Neutrophil (primary cell): ENCODE data around the gene MYRF.

Experiments used
- H3K27ac ChIP-seq: fragments of 200-600 bp; sonication (generic); 2 replicates; pipeline ENCODE4 v1.5.1; 2016; ENCODE audit warnings: mild to moderate bottlenecking, moderate library complexity
- H3K27me3 ChIP-seq: fragments of 200-600 bp; sonication (generic); 2 replicates; pipeline ENCODE4 v1.6.0; 2016; ENCODE audit warnings: mild to moderate bottlenecking
- H3K36me3 ChIP-seq: fragments of 200-600 bp; sonication (generic); 2 replicates; pipeline ENCODE4 v1.5.1; 2017
- H3K4me1 ChIP-seq, 2 experiments: fragments of 200-600 bp in 1 of 2; sonication (generic) in 1 of 2; 1 replicate in 1 of 2; 2 replicates in 1 of 2; pipeline versions ENCODE4 v1.5.1 to v1.6.1; 2013 to 2016; ENCODE audit warnings: low read depth in 1 of 2, low read length in 1 of 2, mild to moderate bottlenecking in 1 of 2, moderate library complexity in 1 of 2; ENCODE audit not compliant: control insufficient read depth in 1 of 2, insufficient read depth in 1 of 2
- H3K4me3 ChIP-seq, 2 experiments: fragments of 200-600 bp in 1 of 2; sonication (generic) in 1 of 2; 1 replicate in 1 of 2; 2 replicates in 1 of 2; pipeline ENCODE4 v1.5.1; 2013 to 2016; ENCODE audit warnings: low read depth in 1 of 2, low read length in 1 of 2, mild to moderate bottlenecking in 1 of 2, moderate library complexity in 1 of 2
- H3K9me3 ChIP-seq: fragments of 200-600 bp; sonication (generic); 2 replicates; pipeline ENCODE4 v1.5.1; 2016
- TF ChIP-seq, protein P1 (sequence below): fragments of 200-600 bp; sonication (generic); IDR thresholded peaks from 2 replicates; pipeline ENCODE4 v1.5.1; 2016; ENCODE audit warnings: antibody characterized with exemption

Gene MYRF

DNA sequence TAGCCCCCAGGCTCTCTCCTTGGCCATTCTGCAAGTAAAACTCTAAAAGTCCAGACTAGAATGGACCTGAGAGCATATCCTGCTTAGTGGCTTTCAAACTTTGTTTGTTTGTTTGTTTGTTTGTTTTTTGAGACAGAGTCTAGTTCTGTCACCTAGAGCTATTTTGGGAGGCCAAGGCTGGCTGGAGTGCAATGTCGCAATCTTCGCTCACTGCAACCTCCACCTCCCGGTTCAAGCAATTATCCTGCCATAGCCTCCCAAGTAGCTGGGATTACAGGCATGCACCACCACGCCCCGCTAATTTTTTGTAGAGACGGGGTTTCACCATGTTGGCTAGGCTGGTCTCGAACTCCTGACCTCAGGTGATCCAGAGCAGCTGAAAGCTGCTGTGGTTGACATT lies 43.3 kb upstream of the MYRF start:
- H3K27me3 ChIP-seq, result no peaks in the 10 kb centered on the region
- H3K4me1 ChIP-seq, result peaks cover 4 to 7% of the 10 kb centered on the region in 2 experiments
- H3K4me3 ChIP-seq, result no peak overlapping the region
- H3K9me3 ChIP-seq, result no peaks in the 10 kb centered on the region
- TF ChIP-seq, protein P1, sequence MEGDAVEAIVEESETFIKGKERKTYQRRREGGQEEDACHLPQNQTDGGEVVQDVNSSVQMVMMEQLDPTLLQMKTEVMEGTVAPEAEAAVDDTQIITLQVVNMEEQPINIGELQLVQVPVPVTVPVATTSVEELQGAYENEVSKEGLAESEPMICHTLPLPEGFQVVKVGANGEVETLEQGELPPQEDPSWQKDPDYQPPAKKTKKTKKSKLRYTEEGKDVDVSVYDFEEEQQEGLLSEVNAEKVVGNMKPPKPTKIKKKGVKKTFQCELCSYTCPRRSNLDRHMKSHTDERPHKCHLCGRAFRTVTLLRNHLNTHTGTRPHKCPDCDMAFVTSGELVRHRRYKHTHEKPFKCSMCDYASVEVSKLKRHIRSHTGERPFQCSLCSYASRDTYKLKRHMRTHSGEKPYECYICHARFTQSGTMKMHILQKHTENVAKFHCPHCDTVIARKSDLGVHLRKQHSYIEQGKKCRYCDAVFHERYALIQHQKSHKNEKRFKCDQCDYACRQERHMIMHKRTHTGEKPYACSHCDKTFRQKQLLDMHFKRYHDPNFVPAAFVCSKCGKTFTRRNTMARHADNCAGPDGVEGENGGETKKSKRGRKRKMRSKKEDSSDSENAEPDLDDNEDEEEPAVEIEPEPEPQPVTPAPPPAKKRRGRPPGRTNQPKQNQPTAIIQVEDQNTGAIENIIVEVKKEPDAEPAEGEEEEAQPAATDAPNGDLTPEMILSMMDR, result no peak
- no peaks in the 10 kb centered on the region for H3K36me3 ChIP-seq
- H3K27ac ChIP-seq, result no peak overlapping the region

DNA sequence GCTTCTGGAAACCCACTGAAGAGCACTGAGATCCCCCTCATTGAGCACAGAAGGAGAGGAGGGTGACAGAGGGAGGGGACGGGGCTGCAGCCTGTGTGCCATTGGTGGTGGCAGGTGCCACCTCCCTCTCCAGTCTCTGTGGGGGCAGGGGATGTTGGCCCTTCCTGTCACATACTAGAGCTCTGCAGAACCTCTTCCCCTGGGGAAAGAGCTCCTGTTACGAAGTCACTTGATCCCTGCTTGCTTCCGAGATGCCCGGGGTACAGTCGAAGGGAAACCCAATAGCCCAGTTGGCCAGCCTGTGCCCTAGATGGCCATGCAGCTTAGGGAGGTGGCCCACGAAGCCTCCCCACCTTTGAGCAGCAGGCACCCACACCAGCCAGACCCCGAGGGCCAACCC lies 42.9 kb upstream of the MYRF start:
- TF ChIP-seq, protein P1, result no peak
- Histone ChIP-seq H3K4me3 (no peak overlapping the region), H3K36me3 (no peaks in the 10 kb centered on the region), H3K27ac (no peak overlapping the region), H3K27me3 (no peaks in the 10 kb centered on the region), H3K4me1 (peaks cover 4 to 8% of the 10 kb centered on the region in 2 experiments), H3K9me3 (no peaks in the 10 kb centered on the region)

DNA sequence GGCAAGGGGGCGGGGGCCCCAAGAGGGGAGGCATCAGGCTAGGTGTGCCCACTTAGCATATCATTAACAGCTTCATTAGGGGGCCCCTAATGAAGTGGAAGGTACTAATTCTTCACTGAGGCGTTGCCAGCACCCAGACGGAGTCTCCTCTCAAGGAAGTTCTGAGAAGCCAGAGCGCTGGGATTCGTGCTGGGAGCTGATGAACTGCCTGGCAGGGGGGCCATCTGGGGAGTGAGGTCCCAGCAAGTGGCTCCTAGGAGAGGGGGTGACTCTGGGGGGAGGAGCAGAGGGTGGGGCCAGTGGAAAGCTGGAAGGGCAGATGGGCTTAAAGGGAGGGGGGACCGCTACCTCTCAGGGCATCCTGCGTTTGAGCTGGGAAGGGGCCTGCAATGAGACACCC lies 42.4 kb upstream of the MYRF start:
- Histone ChIP-seq H3K9me3 (no peaks in the 10 kb centered on the region), H3K4me1 (peaks cover 4 to 8% of the 10 kb centered on the region in 2 experiments), H3K36me3 (no peaks in the 10 kb centered on the region), H3K27ac (no peak overlapping the region), H3K27me3 (no peaks in the 10 kb centered on the region), H3K4me3 (no peak overlapping the region)
- TF ChIP-seq, protein P1, result no peak

DNA sequence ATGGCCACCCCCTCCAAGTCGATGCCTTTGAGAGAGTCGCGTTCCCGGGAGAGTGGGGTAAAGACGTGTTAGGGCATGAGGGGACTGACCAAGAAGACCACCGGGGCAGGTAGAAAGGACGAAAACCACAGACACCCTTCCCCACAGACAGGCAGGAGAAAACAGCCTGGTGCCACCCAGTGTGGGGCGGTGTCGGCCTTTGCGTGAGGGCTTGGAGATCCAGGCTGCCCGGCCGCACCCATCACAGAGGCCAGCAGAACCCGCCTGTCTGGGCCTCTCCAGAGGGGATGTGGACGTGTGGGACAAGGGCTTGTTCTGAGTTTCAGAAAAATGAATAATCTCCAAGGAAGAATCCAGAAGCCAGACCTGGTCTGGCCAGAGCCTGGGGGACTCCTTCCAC lies 41.4 kb upstream of the MYRF start:
- TF ChIP-seq, protein P1, result no peak
- H3K4me3 ChIP-seq, result no peak overlapping the region
- no peak overlapping the region for H3K27ac ChIP-seq
- peaks cover 4 to 8% of the 10 kb centered on the region in 2 experiments for H3K4me1 ChIP-seq
- no peaks in the 10 kb centered on the region for H3K36me3 ChIP-seq
- H3K9me3 ChIP-seq, result no peaks in the 10 kb centered on the region
- H3K27me3 ChIP-seq, result no peaks in the 10 kb centered on the region

DNA sequence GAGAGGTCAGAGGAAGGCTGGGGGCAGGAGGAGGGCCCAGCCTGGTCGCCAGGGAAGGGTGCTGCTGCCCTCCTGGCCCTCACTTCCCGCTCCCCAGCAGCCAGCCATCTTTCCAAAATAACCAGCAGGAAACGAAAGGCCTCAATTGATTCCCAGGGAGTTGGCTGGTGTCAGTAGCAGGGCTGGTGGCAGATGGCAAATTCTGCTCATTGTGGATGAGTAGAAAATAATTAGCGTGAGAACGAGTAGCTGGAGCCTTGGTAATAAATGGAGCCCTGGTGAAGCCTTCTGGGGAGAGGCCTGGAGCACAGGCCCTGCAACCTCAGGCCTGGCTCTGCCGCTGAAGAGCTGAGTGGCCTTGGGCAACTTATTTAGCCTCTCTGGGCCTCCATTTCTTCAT lies 40.9 kb upstream of the MYRF start:
- peaks cover 4 to 8% of the 10 kb centered on the region in 2 experiments for H3K4me1 ChIP-seq
- H3K9me3 ChIP-seq, result no peaks in the 10 kb centered on the region
- no peak overlapping the region for H3K4me3 ChIP-seq
- no peaks in the 10 kb centered on the region for H3K36me3 ChIP-seq
- no peak overlapping the region for H3K27ac ChIP-seq
- TF ChIP-seq, protein P1, result no peak
- no peaks in the 10 kb centered on the region for H3K27me3 ChIP-seq

DNA sequence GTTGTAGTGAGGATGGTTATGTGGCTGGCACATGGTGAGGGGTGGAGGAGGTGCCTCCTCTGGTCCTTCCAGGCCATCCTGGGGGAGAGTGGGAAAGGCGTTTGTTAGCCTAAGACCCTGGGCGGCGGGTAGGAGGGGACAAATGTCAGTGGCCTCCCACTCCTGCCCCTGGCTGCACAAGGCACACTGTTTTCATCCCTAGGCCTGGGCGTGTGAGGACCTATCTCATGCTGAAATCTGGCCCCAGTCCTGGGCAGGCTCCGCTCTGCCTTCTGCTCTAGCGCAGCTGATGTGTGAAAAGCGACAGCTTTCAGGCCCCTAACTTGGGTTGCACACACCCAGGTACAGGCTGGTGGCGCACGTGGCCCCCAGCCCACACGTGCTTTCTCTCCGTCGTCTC lies 40.1 kb upstream of the MYRF start:
- Histone ChIP-seq H3K9me3 (no peaks in the 10 kb centered on the region), H3K27ac (no peak overlapping the region), H3K4me1 (peaks cover 4 to 8% of the 10 kb centered on the region in 2 experiments), H3K4me3 (no peak overlapping the region), H3K27me3 (no peaks in the 10 kb centered on the region), H3K36me3 (no peaks in the 10 kb centered on the region)
- TF ChIP-seq, protein P1, result no peak
